NCI-H1694 treated with DMSO at 0.1 percent for 48 hours (cell line): ENCODE results near the gene PDLIM3.
"Not testable (repeated sequence)": the region's sequence is repeated elsewhere in the genome, so short reads cannot be mapped to it uniquely, and the experiment has no call there.

Source experiments
- DNase-seq: peaks from one replicate; lab custom pipeline; 2025; lab: John Stamatoyannopoulos, UW

PDLIM3 gene

GRCh38 chr4:185520119-185520518 lies 15.2 kb downstream of the PDLIM3 start:
- DNase-seq = no peak

GRCh38 chr4:185518494-185518893 lies 16.8 kb downstream of the PDLIM3 start:
- no peak for DNase-seq

GRCh38 chr4:185518069-185518468 lies 17.2 kb downstream of the PDLIM3 start:
- DNase-seq = no peak

GRCh38 chr4:185515248-185515647 lies 20.1 kb downstream of the PDLIM3 start:
- no peak for DNase-seq

- no peak for DNase-seq
Measured at GRCh38 chr4:185514182-185514697, 21.1 kb downstream of the PDLIM3 start.

- no peak for DNase-seq
Measured at GRCh38 chr4:185513489-185514181, 21.7 kb downstream of the PDLIM3 start.

- DNase-seq = no peak
Measured at GRCh38 chr4:185512516-185512915, 22.8 kb downstream of the PDLIM3 start.

GRCh38 chr4:185511243-185511642 lies 24.1 kb downstream of the PDLIM3 start:
- not testable (repeated sequence) for DNase-seq

GRCh38 chr4:185510806-185511205 lies 24.5 kb downstream of the PDLIM3 start:
- no peak for DNase-seq

GRCh38 chr4:185508181-185508580 lies 27.1 kb downstream of the PDLIM3 start:
- no peak for DNase-seq

- no peak for DNase-seq
Measured at GRCh38 chr4:185506422-185506821, 28.9 kb downstream of the PDLIM3 start.

- no peak for DNase-seq
Measured at GRCh38 chr4:185504098-185505047, 30.9 kb downstream of the PDLIM3 start.

GRCh38 chr4:185502386-185502785 lies 32.9 kb downstream of the PDLIM3 start:
- no peak for DNase-seq

GRCh38 chr4:185500576-185500975 lies 34.7 kb downstream of the PDLIM3 start:
- DNase-seq = no peak

- no peak for DNase-seq
Measured at GRCh38 chr4:185500035-185500434, 35.3 kb downstream of the PDLIM3 start.

GRCh38 chr4:185488650-185489049 lies 46.7 kb downstream of the PDLIM3 start:
- DNase-seq = no peak

GRCh38 chr4:185481401-185481800 lies 53.9 kb downstream of the PDLIM3 start:
- DNase-seq = no peak

GRCh38 chr4:185480016-185480732 lies 55.1 kb downstream of the PDLIM3 start:
- no peak for DNase-seq

GRCh38 chr4:185479507-185479971 lies 55.8 kb downstream of the PDLIM3 start:
- no peak for DNase-seq

- DNase-seq = no peak
Measured at GRCh38 chr4:185473247-185473646, 62.1 kb downstream of the PDLIM3 start.

GRCh38 chr4:185472103-185472542 lies 63.2 kb downstream of the PDLIM3 start:
- DNase-seq = no peak
